ENCODE measurements around the gene NBAS. TPM values are rescaled to one million over a fixed set of nuclear protein-coding genes. Genes with fewer than 3 reads are reported as not detected.

NBAS gene
- total RNA-seq, 2 experiments from 2014 or later = 30.5 to 31.1 TPM

DNA sequence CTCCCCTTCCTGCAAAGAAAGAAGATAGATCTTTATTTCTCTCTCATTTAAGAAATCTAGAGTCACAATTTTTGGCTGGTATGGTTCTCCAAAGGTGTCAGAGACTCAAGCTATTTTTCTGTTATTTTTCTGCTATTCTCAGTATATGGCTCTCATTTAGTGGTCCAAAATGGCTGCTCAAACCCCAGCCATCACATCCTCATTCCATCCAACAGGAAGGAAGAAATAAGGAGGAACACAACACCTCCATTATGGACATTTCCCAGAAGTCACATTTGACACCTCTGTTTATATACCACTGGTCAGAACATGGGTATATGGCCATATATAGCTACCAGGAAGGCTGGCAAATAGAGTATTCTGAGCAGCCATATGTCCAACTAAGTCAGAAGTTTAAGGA, 23.2 kb upstream of the NBAS start:
- Mint-ChIP-seq H3K4me1 (no peaks in the 10 kb centered on the region), H3K27ac (no peak overlapping the region), H3K36me3 (ENCODE audit: low read depth) (no peaks in the 10 kb centered on the region), H3K9me3 (no peaks in the 10 kb centered on the region), H3K27me3 (no peaks in the 10 kb centered on the region), H3K4me3 (no peak overlapping the region)
- no peak for DNase-seq
- ChIA-PET POLR2A (interaction anchor here (1.1 kb wide), 1 partner anchor 22 kb away, joined by 6 read pairs; the partner anchor contains the start of gene NBAS), CTCF (interaction anchor here (0.7 kb wide), 1 partner anchor 17 kb away, joined by 3 read pairs; no protein-coding TSS in a partner anchor)

DNA sequence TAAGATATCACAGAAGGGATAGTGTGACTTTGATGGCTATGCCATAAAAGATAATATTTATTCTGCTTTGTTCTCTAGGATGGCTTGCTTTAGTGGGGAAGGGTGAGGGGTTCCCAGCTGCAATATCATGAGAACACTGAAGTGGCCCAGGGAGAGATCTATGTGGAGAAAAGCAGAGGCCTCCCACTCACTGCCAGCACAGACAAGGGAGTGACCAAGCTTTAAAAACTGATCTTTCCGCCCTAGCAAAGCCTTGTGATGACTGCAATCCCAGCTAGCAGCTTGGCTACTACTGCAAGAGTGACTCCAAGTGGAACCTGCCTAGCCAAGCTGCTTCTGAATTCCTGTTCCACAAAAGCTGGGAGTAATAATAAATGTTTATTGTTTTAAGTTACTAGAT, 22.7 kb upstream of the NBAS start:
- no peaks in the 10 kb centered on the region for H3K4me1 Mint-ChIP-seq
- DNase-seq = no peak
- no peaks in the 10 kb centered on the region for H3K9me3 Mint-ChIP-seq
- H3K4me3 Mint-ChIP-seq = no peak overlapping the region
- no peak overlapping the region for H3K27ac Mint-ChIP-seq
- POLR2A ChIA-PET = interaction anchor here (1.1 kb wide), 1 partner anchor 22 kb away, joined by 6 read pairs; the partner anchor contains the start of gene NBAS
- H3K36me3 Mint-ChIP-seq (ENCODE audit: low read depth) = no peaks in the 10 kb centered on the region
- CTCF ChIA-PET = no interaction called here
- H3K27me3 Mint-ChIP-seq = no peaks in the 10 kb centered on the region

DNA sequence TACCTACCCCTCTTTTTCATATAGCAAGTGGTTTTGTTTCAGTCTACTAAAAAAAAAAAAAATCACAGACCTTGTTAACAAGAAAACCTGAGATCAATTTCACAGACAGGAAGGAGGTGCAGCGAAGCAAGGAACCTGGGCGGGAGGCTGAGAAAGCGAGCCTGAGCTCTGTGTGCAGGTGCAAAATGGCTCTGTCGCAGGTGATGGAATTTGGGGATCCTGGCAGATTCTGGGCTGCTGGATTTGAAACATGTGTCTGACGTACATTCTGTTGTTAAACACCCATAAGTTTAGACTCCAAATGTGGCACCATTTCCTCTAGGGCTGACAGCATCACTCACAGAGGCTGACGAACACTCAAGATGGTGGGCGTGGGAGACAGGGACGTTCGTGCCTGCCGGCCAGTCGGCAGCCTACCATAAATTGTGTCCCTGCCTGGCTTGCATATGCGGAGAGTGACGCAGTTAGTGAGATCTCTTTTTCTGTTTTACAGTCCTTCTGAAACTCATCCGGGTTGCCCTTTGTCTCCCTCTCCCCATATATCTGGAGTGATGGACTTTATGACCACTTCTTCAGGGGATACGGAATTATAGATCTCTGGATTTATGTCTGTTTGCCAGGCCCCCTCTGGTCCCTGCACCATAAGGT, 21.7 kb upstream of the NBAS start:
- no peaks in the 10 kb centered on the region for H3K27me3 Mint-ChIP-seq
- CTCF ChIA-PET = no interaction called here
- H3K4me1 Mint-ChIP-seq = no peaks in the 10 kb centered on the region
- H3K4me3 Mint-ChIP-seq = no peak overlapping the region
- H3K27ac Mint-ChIP-seq = no peak overlapping the region
- POLR2A ChIA-PET = no interaction called here
- no peak for DNase-seq
- H3K36me3 Mint-ChIP-seq (ENCODE audit: low read depth) = no peaks in the 10 kb centered on the region
- H3K9me3 Mint-ChIP-seq = no peaks in the 10 kb centered on the region

DNA sequence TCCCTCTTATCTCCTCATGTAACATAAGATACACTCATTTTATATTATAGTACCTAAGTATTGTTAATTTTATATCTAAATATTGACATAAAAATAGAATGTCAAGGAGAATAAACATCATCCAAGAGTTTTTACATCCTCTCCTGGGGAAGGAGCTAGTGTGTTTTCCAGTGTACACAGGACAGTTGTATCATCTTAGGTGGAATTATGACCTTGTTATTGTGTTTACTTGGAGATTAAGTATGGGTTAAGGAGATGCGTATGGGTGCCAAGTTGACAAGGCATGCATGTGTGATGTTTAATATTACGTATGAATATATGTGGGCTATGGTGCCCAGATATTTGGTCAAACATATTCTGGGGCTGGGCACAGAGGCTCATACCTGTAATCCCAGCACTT, 19.3 kb upstream of the NBAS start:
- POLR2A ChIA-PET = no interaction called here

DNA sequence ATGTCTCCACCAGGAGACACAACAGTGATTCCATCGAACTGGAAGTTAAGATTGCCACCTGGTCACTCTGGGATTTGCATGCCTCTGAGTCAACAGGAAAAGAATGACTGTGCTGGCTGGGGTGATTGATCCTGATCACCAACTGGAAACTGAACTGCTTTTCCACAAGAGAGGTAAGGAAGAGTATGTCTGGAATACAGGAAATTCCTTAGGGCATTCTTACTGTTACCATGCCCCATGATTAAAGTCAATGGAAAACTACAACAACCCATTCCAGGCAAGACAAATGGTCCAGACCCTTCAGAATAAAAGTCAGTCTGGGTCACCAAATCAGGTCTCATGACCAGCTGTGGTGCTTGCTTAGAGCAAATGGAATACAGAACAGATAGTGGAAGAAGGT, 18.5 kb upstream of the NBAS start:
- H3K36me3 Mint-ChIP-seq (ENCODE audit: low read depth) = no peaks in the 10 kb centered on the region
- POLR2A ChIA-PET = no interaction called here
- peaks cover 1% of the 10 kb centered on the region for H3K4me1 Mint-ChIP-seq
- no peak for DNase-seq
- H3K9me3 Mint-ChIP-seq = no peaks in the 10 kb centered on the region
- no peak overlapping the region for H3K27ac Mint-ChIP-seq
- no peaks in the 10 kb centered on the region for H3K27me3 Mint-ChIP-seq
- H3K4me3 Mint-ChIP-seq = no peak overlapping the region
- CTCF ChIA-PET = interaction anchor here (0.9 kb wide), 1 partner anchor 677 kb away, joined by 3 read pairs; no protein-coding TSS in a partner anchor

More for the DNA sequence above, 19.3 kb upstream of the NBAS start:
- no peak for DNase-seq
- Mint-ChIP-seq H3K4me3 (no peak overlapping the region), H3K36me3 (ENCODE audit: low read depth) (no peaks in the 10 kb centered on the region), H3K4me1 (peaks cover 1% of the 10 kb centered on the region), H3K27me3 (no peaks in the 10 kb centered on the region), H3K27ac (no peak overlapping the region), H3K9me3 (no peaks in the 10 kb centered on the region)
- CTCF ChIA-PET = interaction anchor here (0.9 kb wide), 1 partner anchor 677 kb away, joined by 3 read pairs; no protein-coding TSS in a partner anchor

DNA sequence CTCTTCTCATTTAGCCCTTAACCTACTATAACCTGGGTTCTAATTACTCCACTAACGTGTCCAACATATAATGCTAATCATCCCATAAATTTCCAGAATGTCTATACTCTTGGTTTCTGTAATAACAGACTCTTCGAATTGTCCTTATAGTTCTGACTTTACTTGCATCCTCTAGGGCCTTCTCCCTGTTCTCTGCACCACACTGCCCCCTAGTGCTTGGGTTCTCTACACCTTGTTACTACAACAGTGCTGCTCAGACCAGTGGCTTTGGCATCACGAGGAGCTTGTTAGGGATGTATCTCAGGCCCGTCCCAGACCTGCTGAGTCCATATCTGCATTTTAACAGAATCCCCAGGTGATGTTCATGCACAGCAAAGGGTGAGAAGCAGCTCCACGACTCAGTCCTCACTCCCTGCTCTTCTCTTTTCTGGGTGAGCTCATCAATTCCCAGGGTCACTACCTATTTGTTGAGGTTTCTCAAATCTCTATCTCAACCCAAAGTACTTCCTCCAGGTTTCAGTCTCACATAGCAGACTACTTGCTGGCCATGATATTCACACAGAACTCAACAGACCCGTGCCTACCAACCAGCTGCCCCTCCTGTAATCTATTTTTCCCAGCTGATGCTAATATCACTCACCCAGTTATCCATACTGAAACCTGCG, 16.1 kb upstream of the NBAS start:
- CTCF ChIA-PET = interaction anchor here (0.5 to 2.4 kb wide), 25 partner anchors 9 to 714 kb away, joined by 3 to 19 read pairs (median 4); partner anchors contain the start of gene NBAS
- peaks cover 1% of the 10 kb centered on the region for H3K4me1 Mint-ChIP-seq
- no peaks in the 10 kb centered on the region for H3K9me3 Mint-ChIP-seq
- no peak overlapping the region for H3K4me3 Mint-ChIP-seq
- peak; percentile 89 for DNase-seq
- H3K36me3 Mint-ChIP-seq (ENCODE audit: low read depth) = no peaks in the 10 kb centered on the region
- no peaks in the 10 kb centered on the region for H3K27me3 Mint-ChIP-seq
- no peak overlapping the region for H3K27ac Mint-ChIP-seq
- POLR2A ChIA-PET = interaction anchor here (0.6 to 1.7 kb wide), 5 partner anchors 10 to 354 kb away, joined by 3 to 7 read pairs (median 3); partner anchors contain the start of gene NBAS

DNA sequence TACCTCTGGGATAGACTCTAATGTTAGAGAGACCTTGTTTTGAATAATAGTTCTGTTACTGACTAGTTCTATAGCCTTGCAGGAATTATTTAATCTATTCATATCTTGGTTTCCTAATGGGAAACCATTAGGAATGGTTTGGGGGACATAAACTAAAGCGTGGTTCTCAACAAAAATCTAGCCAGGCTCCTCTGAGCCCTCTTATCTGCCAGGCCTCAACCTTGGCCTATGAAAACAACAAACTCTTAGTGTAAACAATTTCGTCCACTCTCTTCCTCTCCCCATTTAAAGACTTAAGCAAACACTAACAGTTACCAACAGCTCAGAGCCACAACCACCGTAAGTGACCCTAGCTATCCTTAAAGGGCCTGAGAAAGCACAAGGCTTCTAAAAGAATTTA, 10.6 kb upstream of the NBAS start:
- no peak for DNase-seq
- H3K27ac Mint-ChIP-seq = no peak overlapping the region
- no peak overlapping the region for H3K4me3 Mint-ChIP-seq
- no peaks in the 10 kb centered on the region for H3K36me3 Mint-ChIP-seq (ENCODE audit: low read depth)
- H3K27me3 Mint-ChIP-seq = no peaks in the 10 kb centered on the region
- ChIA-PET POLR2A (no interaction called here), CTCF (interaction anchor here (2.1 kb wide), 1 partner anchor 25 kb away, joined by 6 read pairs; no protein-coding TSS in a partner anchor)
- no peaks in the 10 kb centered on the region for H3K4me1 Mint-ChIP-seq
- no peaks in the 10 kb centered on the region for H3K9me3 Mint-ChIP-seq

DNA sequence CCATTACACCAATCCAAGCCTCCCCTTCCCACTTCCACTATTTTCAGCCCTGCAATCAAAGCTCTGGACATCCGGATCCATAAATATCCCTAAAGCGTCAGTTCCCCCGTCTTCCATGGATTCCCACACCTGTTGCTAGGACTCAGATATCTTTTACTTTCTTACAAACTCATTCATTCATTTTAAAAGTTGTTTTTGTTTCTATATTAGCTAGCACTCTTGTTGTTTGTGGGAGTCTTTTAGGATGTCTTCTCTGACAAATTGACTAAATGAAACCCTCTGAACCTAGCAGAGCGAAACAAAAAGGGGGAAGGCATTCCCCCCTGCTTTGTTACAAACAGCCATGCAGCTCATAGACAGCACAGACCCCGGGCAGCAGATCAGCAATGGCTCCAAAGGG, 9.0 kb upstream of the NBAS start:
- ChIA-PET CTCF (no interaction called here), POLR2A (no interaction called here)
- H3K9me3 Mint-ChIP-seq = no peaks in the 10 kb centered on the region
- H3K36me3 Mint-ChIP-seq (ENCODE audit: low read depth) = no peaks in the 10 kb centered on the region
- peaks cover 4% of the 10 kb centered on the region for H3K27me3 Mint-ChIP-seq
- H3K4me3 Mint-ChIP-seq = no peak overlapping the region
- H3K27ac Mint-ChIP-seq = no peak overlapping the region
- no peak for DNase-seq
- H3K4me1 Mint-ChIP-seq = no peaks in the 10 kb centered on the region

DNA sequence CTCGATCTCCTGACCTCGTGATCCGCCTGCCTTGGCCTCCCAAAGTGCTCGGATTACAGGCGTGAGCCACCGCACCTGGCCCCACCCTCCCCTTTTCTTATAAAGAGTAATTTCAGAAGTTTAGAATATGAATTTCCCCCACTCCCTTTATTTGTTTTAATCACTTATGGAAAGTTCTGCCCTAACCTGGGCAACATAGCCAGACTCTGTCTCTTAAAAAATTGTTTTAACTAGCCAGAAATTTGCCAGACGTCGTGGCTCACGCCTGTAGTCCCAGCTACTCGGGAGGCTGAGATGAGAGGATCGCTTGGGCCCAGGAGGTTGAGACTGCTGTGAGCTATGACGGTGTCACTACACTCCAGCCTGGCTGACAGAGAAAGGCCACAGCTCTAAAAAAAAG, 7.7 kb upstream of the NBAS start:
- Mint-ChIP-seq H3K36me3 (ENCODE audit: low read depth) (no peaks in the 10 kb centered on the region), H3K4me3 (no peak overlapping the region), H3K27ac (no peak overlapping the region), H3K27me3 (peaks cover 7% of the 10 kb centered on the region), H3K4me1 (no peaks in the 10 kb centered on the region), H3K9me3 (no peaks in the 10 kb centered on the region)
- ChIA-PET CTCF (interaction anchor here (1.7 kb wide), 1 partner anchor 8 kb away, joined by 6 read pairs; no protein-coding TSS in a partner anchor), POLR2A (no interaction called here)
- DNase-seq = no peak

DNA sequence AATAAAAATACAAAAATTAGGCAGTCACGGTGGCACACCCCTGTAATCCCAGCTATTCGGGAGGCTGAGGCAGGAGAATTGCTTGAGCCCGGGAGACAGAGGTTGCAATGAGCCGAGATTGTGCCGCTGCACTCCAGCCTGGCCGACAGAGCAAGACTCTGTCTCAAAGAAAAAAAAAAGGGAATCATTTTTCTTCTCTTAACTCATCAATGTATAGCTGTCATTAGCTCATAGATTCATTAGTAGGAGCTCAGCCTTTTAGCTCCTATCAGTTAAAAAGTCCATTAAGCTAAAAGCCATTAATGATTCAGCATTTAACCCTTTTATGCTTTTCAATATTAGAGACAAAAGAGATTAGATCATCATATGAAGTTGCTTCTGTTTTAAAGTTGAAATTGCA, 5.8 kb upstream of the NBAS start:
- H3K4me3 Mint-ChIP-seq = no peak overlapping the region
- CTCF ChIA-PET = interaction anchor here (1.3 to 1.4 kb wide), 2 partner anchors 10 to 12 kb away, joined by 3 to 5 read pairs; no protein-coding TSS in a partner anchor
- POLR2A ChIA-PET = no interaction called here
- peaks cover 1% of the 10 kb centered on the region for H3K36me3 Mint-ChIP-seq (ENCODE audit: low read depth)
- no peak overlapping the region for H3K27ac Mint-ChIP-seq
- H3K4me1 Mint-ChIP-seq = peaks cover 8% of the 10 kb centered on the region
- no peaks in the 10 kb centered on the region for H3K9me3 Mint-ChIP-seq
- DNase-seq = no peak
- peaks cover 7% of the 10 kb centered on the region for H3K27me3 Mint-ChIP-seq

DNA sequence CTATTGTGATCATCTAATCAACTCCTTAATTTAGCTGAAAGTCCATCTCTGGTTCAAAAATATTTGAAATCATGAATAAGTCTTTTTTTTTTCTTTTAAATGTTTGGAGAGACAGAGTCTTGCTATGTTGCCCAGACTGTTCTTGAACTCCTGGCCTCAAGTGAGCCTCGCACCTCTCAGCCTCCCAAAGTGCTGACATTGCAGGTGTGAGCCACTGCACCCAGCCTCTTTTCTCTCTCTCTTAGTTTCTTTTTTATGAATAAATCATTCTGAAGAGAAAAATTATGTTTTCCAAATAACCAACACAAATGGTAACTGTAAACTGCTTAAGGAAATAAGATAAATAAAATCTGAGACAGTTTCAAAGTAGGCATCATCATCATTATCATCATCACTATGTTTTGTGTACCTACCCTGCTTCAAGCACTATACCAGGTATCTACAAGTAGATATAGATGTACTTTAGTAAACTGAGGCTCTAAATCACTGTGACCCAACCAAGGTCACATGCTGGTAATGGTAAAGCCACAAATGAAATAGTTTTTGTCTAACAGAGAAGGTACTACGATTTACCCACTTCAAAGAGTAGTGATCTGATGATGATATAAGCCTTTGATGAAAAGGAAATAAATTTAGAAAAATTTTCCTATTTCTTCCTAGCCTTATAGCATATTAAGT, 5.0 kb upstream of the NBAS start:
- H3K4me3 Mint-ChIP-seq = no peak overlapping the region
- CTCF ChIA-PET = interaction anchor here (0.7 to 1.4 kb wide), 4 partner anchors 11 to 20 kb away, joined by 3 to 5 read pairs (median 4); no protein-coding TSS in a partner anchor
- H3K27me3 Mint-ChIP-seq = peaks cover 7% of the 10 kb centered on the region
- DNase-seq = no peak
- H3K27ac Mint-ChIP-seq = no peak overlapping the region
- H3K9me3 Mint-ChIP-seq = no peaks in the 10 kb centered on the region
- H3K36me3 Mint-ChIP-seq (ENCODE audit: low read depth) = peaks cover 6% of the 10 kb centered on the region
- H3K4me1 Mint-ChIP-seq = peaks cover 15% of the 10 kb centered on the region
- POLR2A ChIA-PET = no interaction called here

DNA sequence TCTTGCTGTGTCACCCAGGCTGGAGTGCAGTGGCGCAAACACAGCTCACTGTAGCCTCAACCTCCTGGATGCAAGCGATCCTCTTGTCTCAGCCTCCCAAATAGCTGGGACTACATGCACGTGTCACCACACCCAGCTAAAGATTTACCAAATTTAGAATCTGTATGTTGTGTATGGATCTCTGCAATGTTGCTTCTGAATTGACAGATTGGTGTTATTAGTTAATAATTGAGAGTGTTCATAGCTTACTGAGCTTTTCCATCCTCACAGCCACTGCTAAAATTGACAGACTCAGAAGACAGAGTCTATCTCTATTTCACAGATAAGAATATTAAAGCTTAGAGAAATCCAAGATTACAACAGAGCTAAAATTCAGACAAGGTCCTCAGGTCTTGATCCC, 4.3 kb upstream of the NBAS start:
- H3K27me3 Mint-ChIP-seq = peaks cover 7% of the 10 kb centered on the region
- POLR2A ChIA-PET = no interaction called here

More for the DNA sequence above, 4.3 kb upstream of the NBAS start:
- peaks cover 16% of the 10 kb centered on the region for H3K4me1 Mint-ChIP-seq
- no peaks in the 10 kb centered on the region for H3K9me3 Mint-ChIP-seq
- peaks cover 6% of the 10 kb centered on the region for H3K36me3 Mint-ChIP-seq (ENCODE audit: low read depth)
- H3K4me3 Mint-ChIP-seq = no peak overlapping the region
- DNase-seq = no peak
- no peak overlapping the region for H3K27ac Mint-ChIP-seq
- CTCF ChIA-PET = interaction anchor here (0.7 to 1.2 kb wide), 2 partner anchors 12 to 19 kb away, joined by 4 read pairs; no protein-coding TSS in a partner anchor
